HepG2 (cell line): ENCODE measurements around the gene CABP2. TPM values are rescaled to one million over a fixed set of nuclear protein-coding genes. Genes with fewer than 3 reads are reported as not detected.

Experiments
- CCDC6 ChIP-seq: sonication (generic); formaldehyde crosslinking; IDR thresholded peaks from 2 replicates; pipeline ENCODE4 v1.8.1; 2022; ENCODE audit warnings: mild to moderate bottlenecking, missing genetic modification reagents, moderate library complexity
- CREB1 ChIP-seq, 2 experiments: fragments of 450-650 bp in 1 of 2; IDR thresholded peaks; 2 replicates each; pipeline ENCODE4 v1.6.1; 2016 to 2017; ENCODE audit warnings: control low read depth in 1 of 2, mild to moderate bottlenecking in 1 of 2, missing compliant biosample characterization in 1 of 2, missing genetic modification characterization in 1 of 2
- FUBP1 ChIP-seq: sonication (generic); formaldehyde crosslinking; IDR thresholded peaks from 2 replicates; pipeline ENCODE4 v1.5.1; 2020; ENCODE audit warnings: missing genetic modification reagents, mild to moderate bottlenecking, borderline replicate concordance
- GATA4 ChIP-seq: sonication (generic); IDR thresholded peaks from 2 replicates; pipeline ENCODE4 v1.6.1; 2016; ENCODE audit warnings: antibody characterized with exemption, low read depth, borderline replicate concordance
- GATAD1 ChIP-seq: IDR thresholded peaks from 2 replicates; pipeline ENCODE4 v1.6.1; 2016; ENCODE audit warnings: missing genetic modification reagents, missing compliant biosample characterization
- GPN1 ChIP-seq: sonication (generic); formaldehyde crosslinking; IDR thresholded peaks from 2 replicates; pipeline ENCODE4 v1.5.1; 2020; ENCODE audit warnings: missing genetic modification reagents, borderline replicate concordance
- GZF1 ChIP-seq: sonication (generic); formaldehyde crosslinking; IDR thresholded peaks from 2 replicates; pipeline ENCODE4 v1.5.1; 2020; ENCODE audit warnings: mild to moderate bottlenecking, missing genetic modification reagents
- KDM2A ChIP-seq: sonication (generic); formaldehyde crosslinking; IDR thresholded peaks from 2 replicates; pipeline ENCODE4 v1.4.0; 2020; ENCODE audit warnings: low read depth, missing genetic modification reagents, borderline replicate concordance
- MIER3 ChIP-seq: IDR thresholded peaks from 2 replicates; pipeline ENCODE4 v1.6.1; 2016; ENCODE audit warnings: missing compliant biosample characterization, borderline replicate concordance
- PHF5A ChIP-seq: IDR thresholded peaks from one replicate; pipeline ENCODE4 v1.6.1; 2018; ENCODE audit warnings: low read depth, missing genetic modification reagents; ENCODE audit not compliant: unreplicated experiment
- PREB ChIP-seq: sonication (generic); formaldehyde crosslinking; IDR thresholded peaks from 2 replicates; pipeline ENCODE4 v1.4.0; 2020; ENCODE audit warnings: missing genetic modification reagents
- REST ChIP-seq, 2 experiments: IDR thresholded peaks; 2 replicates each; pipeline ENCODE4 v1.6.1; 2011 to 2012; ENCODE audit warnings: low read length in 2 of 2, borderline replicate concordance in 1 of 2, low read depth in 1 of 2, mild to moderate bottlenecking in 1 of 2, moderate library complexity in 1 of 2
- SMARCC2 ChIP-seq: fragments of 450-650 bp; IDR thresholded peaks from 2 replicates; pipeline ENCODE4 v1.6.1; 2017; ENCODE audit warnings: antibody characterized with exemption, mild to moderate bottlenecking
- TGIF2 ChIP-seq: IDR thresholded peaks from 2 replicates; pipeline ENCODE4 v1.6.1; 2016; ENCODE audit warnings: control low read depth, missing compliant biosample characterization
- ZBTB42 ChIP-seq: sonication (generic); formaldehyde crosslinking; IDR thresholded peaks from 2 replicates; pipeline ENCODE4 v1.5.0; 2020; ENCODE audit warnings: mild to moderate bottlenecking, missing genetic modification reagents
- ZFP91 ChIP-seq: sonication (generic); formaldehyde crosslinking; IDR thresholded peaks from 2 replicates; pipeline ENCODE4 v1.9.0; 2022; ENCODE audit warnings: missing genetic modification reagents, mild to moderate bottlenecking, borderline replicate concordance
- ZNF12 ChIP-seq: sonication (generic); formaldehyde crosslinking; IDR thresholded peaks from 2 replicates; pipeline ENCODE4 v1.5.0; 2020; ENCODE audit warnings: missing genetic modification reagents
- ZNF496 ChIP-seq: sonication (generic); formaldehyde crosslinking; IDR thresholded peaks from 2 replicates; pipeline ENCODE4 v1.8.1; 2023; ENCODE audit warnings: mild to moderate bottlenecking, moderate library complexity, missing genetic modification reagents; ENCODE audit not compliant: insufficient replicate concordance
- ZNF569 ChIP-seq: sonication (generic); formaldehyde crosslinking; IDR thresholded peaks from 2 replicates; pipeline ENCODE4 v1.5.0; 2020; ENCODE audit warnings: mild to moderate bottlenecking, missing genetic modification reagents, moderate library complexity, borderline replicate concordance
- ZNF670 ChIP-seq: sonication (generic); formaldehyde crosslinking; IDR thresholded peaks from 2 replicates; pipeline ENCODE4 v1.8.0; 2022; ENCODE audit warnings: mild to moderate bottlenecking, missing genetic modification reagents, borderline replicate concordance
- ZNF780A ChIP-seq: sonication (generic); formaldehyde crosslinking; IDR thresholded peaks from 2 replicates; pipeline ENCODE4 v1.8.0; 2022; ENCODE audit warnings: mild to moderate bottlenecking, missing genetic modification reagents, moderate library complexity
- polyA plus RNA-seq, 8 experiments: library from polyadenylated mRNA; depleted of rRNA in 3 of 8; stranded (reverse) in 7 of 8; unstranded in 1 of 8; fragments of >200 nt; fragmentation: Illumina TruSeq in 4 of 8; extraction: Trizol in 4 of 8; gene quantifications; 2 replicates each; pipeline versions ENCODE4 v1.2.1 to v1.2.3, GENCODE V29; 2011 to 2016; ENCODE audit warnings: low read depth in 4 of 8, missing spikeins in 1 of 8, mixed read lengths in 1 of 8; ENCODE audit not compliant: insufficient read depth in 1 of 8
- total RNA-seq, 5 experiments: library from RNA; depleted of rRNA; stranded (reverse); fragments of >200 nt; fragmentation: Illumina TruSeq; extraction: Trizol; gene quantifications; 2 replicates each; pipeline ENCODE4 v1.2.3, GENCODE V29; 2016; ENCODE audit warnings: low read depth in 1 of 5

Gene CABP2
- total and polyA plus RNA-seq, 2 of the 13 experiments (the other 11 are each of a cell fraction or from before 2014, with no cell fraction given): not detected

GRCh38 chr11:67505605-67506396 is 17.4 kb downstream of the CABP2 start (continued):
- TF ChIP-seq REST (IDR thresholded peaks at IDR 0.05; ENCODE audit: borderline replicate concordance in 1 of 2, low read depth in 1 of 2, low read length in 2 of 2): no peak
- no peak for TF ChIP-seq SMARCC2
- TF ChIP-seq FUBP1: no peak
- TF ChIP-seq ZNF12 (CRISPR knock-in tag): no peak; the same call in 1 of the 2 replicates
- TF ChIP-seq GPN1: no peak
- peak; percentile 72; the same call in 1 of the 2 replicates for TF ChIP-seq KDM2A (CRISPR knock-in tag)
- no peak for TF ChIP-seq PREB (CRISPR knock-in tag)
- TF ChIP-seq ZNF496: no peak
- TF ChIP-seq ZNF569 (CRISPR knock-in tag): no peak
- TF ChIP-seq CREB1 (IDR thresholded peaks at IDR 0.05): no peak
- TF ChIP-seq CREB1 (CRISPR knock-in tag; IDR thresholded peaks at IDR 0.05): peak; percentile 37; the same call in 1 of the 2 replicates
- TF ChIP-seq TGIF2 (CRISPR knock-in tag): no peak
- no peak for TF ChIP-seq GATA4
- TF ChIP-seq CCDC6 (CRISPR knock-in tag): no peak
- no peak for TF ChIP-seq ZNF780A
- TF ChIP-seq PHF5A (CRISPR knock-in tag): no peak
- TF ChIP-seq ZNF670 (CRISPR knock-in tag): no peak
- peak; percentile 23; the same call in 1 of the 2 replicates for TF ChIP-seq GATAD1 (CRISPR knock-in tag)
- no peak for TF ChIP-seq MIER3 (CRISPR knock-in tag)
- peak; percentile 81; the same call in 1 of the 2 replicates for TF ChIP-seq ZFP91
- TF ChIP-seq GZF1 (CRISPR knock-in tag): no peak
- TF ChIP-seq ZBTB42 (CRISPR knock-in tag): 0 out of 2 replicates have a peak, but pooled peaks have one; percentile 50
